Dendritic cell treated with granulocyte-macrophage colony-stimulating factor and Interleukin-4, amounts not matched to agents 40 ng/mL and 50 ng/mL, for 4 days (primary cell): ENCODE results near the gene SPATC1L.
"Not testable (repeated sequence)": the region's sequence is repeated elsewhere in the genome, so short reads cannot be mapped to it uniquely, and the experiment has no call there.

ENCODE experiments used
- H3K27ac Mint-ChIP-seq: one replicate; pipeline ENCODE4 v1.8.0; 2022; ENCODE audit warnings: mild to moderate bottlenecking, mixed read lengths
- H3K27me3 Mint-ChIP-seq: one replicate; pipeline ENCODE4 v1.8.0; 2022; ENCODE audit warnings: mild to moderate bottlenecking, mixed read lengths
- H3K36me3 Mint-ChIP-seq: one replicate; pipeline ENCODE4 v1.8.0; 2022; ENCODE audit warnings: low read depth, mixed read lengths
- H3K4me1 Mint-ChIP-seq: one replicate; pipeline ENCODE4 v1.8.0; 2022; ENCODE audit warnings: low read depth, mixed read lengths
- H3K4me3 Mint-ChIP-seq: one replicate; pipeline ENCODE4 v1.8.0; 2022; ENCODE audit warnings: mild to moderate bottlenecking, moderate library complexity, mixed read lengths
- H3K9me3 Mint-ChIP-seq: one replicate; pipeline ENCODE4 v1.8.0; 2022; ENCODE audit warnings: mixed read lengths
- intact Hi-C: fragments of 100-400 bp; cut with micrococcal nuclease; formaldehyde crosslinking; loops from one replicate; pipeline ENCODE4 v1.15.0; 2022

The SPATC1L gene

GRCh38 chr21:46172863-46173528, 11.3 kb downstream of the SPATC1L start:
- Mint-ChIP-seq H3K4me3 (no peak overlapping the region), H3K4me1 (no peaks in the 10 kb centered on the region), H3K27me3 (peaks cover 1% of the 10 kb centered on the region), H3K9me3 (peaks cover 21% of the 10 kb centered on the region), H3K36me3 (no peaks in the 10 kb centered on the region), H3K27ac (no peak overlapping the region)
- intact Hi-C loops, result no loop called here

GRCh38 chr21:46171996-46172862, 12.0 kb downstream of the SPATC1L start:
- intact Hi-C loops, result no loop called here
- Mint-ChIP-seq H3K27me3 (peaks cover 1% of the 10 kb centered on the region), H3K36me3 (no peaks in the 10 kb centered on the region), H3K9me3 (peaks cover 21% of the 10 kb centered on the region), H3K4me1 (no peaks in the 10 kb centered on the region), H3K27ac (no peak overlapping the region), H3K4me3 (no peak overlapping the region)

DNA sequence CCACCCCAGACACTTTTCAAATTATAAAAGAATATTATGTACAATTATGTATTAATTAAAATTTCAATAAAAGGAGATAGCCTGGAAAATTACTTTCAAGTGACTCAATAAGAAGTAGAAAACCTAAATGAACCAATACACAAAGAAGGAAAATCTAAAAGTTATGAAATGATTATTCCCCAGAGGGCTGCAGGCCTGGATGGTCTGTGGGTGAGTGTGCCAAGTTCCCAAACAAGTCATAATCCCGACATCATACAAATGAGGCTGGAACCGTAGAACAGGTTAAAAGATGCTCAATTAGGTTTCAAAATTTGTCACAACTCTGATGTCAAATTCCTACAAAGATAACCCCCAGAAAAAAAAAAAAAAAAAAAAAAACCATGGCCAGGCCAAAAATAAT, 12.7 kb downstream of the SPATC1L start:
- H3K4me1 Mint-ChIP-seq, result no peaks in the 10 kb centered on the region
- no peak overlapping the region for H3K4me3 Mint-ChIP-seq
- H3K9me3 Mint-ChIP-seq, result peaks cover 20% of the 10 kb centered on the region
- intact Hi-C loops, result no loop called here
- H3K27me3 Mint-ChIP-seq, result peaks cover 1% of the 10 kb centered on the region
- H3K36me3 Mint-ChIP-seq, result no peaks in the 10 kb centered on the region
- no peak overlapping the region for H3K27ac Mint-ChIP-seq

GRCh38 chr21:46170436-46171193, 13.6 kb downstream of the SPATC1L start:
- H3K36me3 Mint-ChIP-seq, H3K27me3 Mint-ChIP-seq, intact Hi-C loops, H3K27ac Mint-ChIP-seq, H3K4me1 Mint-ChIP-seq, H3K4me3 Mint-ChIP-seq: not testable (repeated sequence)
- H3K9me3 Mint-ChIP-seq, result peaks cover 16% of the 10 kb centered on the region

DNA sequence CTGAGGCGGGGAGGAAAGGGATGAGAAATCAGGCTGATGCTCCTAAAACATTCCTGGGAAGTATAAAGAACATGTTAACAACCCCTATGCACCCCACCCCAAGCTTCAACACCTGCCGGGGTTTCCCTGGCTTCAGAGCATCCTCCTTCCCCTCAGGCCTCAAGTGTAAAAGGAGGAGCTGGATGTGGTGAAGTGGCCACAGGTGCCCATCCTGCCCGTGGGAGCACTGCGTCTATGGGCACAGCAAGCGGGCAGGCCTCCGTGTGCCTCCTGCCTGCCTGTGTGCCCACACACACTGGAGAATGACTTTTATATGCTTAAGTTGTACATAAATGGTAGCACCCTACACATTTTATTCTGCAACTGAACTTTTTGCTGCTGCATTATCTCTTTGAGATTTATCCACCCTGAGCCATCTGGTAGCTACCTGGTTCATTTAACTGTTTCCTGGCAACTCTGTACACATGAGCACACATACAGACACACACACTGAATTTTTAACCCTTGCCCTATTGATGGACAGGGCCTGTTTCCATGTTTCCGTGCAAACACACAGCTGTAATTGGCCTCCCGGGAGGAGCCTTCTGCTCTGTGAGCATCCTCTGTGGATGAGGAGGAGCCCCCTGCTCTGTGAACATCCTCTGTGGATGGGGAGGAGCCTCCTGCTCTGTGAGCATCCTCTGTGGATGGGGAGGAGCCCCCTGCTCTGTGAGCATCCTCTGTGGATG, 15.4 kb downstream of the SPATC1L start:
- H3K36me3 Mint-ChIP-seq, result no peaks in the 10 kb centered on the region
- H3K9me3 Mint-ChIP-seq, result peaks cover 3% of the 10 kb centered on the region
- H3K27ac Mint-ChIP-seq, result no peak overlapping the region
- intact Hi-C loops, result no loop called here
- no peaks in the 10 kb centered on the region for H3K27me3 Mint-ChIP-seq
- H3K4me1 Mint-ChIP-seq, result no peaks in the 10 kb centered on the region
- H3K4me3 Mint-ChIP-seq, result no peak overlapping the region

- intact Hi-C loops, result no loop called here
- H3K4me3 Mint-ChIP-seq, result no peak overlapping the region
- H3K9me3 Mint-ChIP-seq, result no peaks in the 10 kb centered on the region
- H3K27me3 Mint-ChIP-seq, result no peaks in the 10 kb centered on the region
- no peak overlapping the region for H3K27ac Mint-ChIP-seq
- H3K4me1 Mint-ChIP-seq, result no peaks in the 10 kb centered on the region
- no peaks in the 10 kb centered on the region for H3K36me3 Mint-ChIP-seq
These were observed 16.0 kb downstream of the SPATC1L start for GRCh38 chr21:46168238-46168637.

- no peaks in the 10 kb centered on the region for H3K4me1 Mint-ChIP-seq
- H3K9me3 Mint-ChIP-seq, result no peaks in the 10 kb centered on the region
- peaks cover 5% of the 10 kb centered on the region for H3K36me3 Mint-ChIP-seq
- H3K27me3 Mint-ChIP-seq, result no peaks in the 10 kb centered on the region
- intact Hi-C loops, result no loop called here
- H3K27ac Mint-ChIP-seq, result no peak overlapping the region
- no peak overlapping the region for H3K4me3 Mint-ChIP-seq
These were observed 19.2 kb downstream of the SPATC1L start for GRCh38 chr21:46165098-46165497.

GRCh38 chr21:46163380-46163779, 20.9 kb downstream of the SPATC1L start:
- Mint-ChIP-seq H3K27ac (no peak overlapping the region), H3K4me1 (no peaks in the 10 kb centered on the region), H3K4me3 (no peak overlapping the region), H3K27me3 (no peaks in the 10 kb centered on the region), H3K36me3 (peaks cover 5% of the 10 kb centered on the region), H3K9me3 (no peaks in the 10 kb centered on the region)
- intact Hi-C loops, result no loop called here

DNA sequence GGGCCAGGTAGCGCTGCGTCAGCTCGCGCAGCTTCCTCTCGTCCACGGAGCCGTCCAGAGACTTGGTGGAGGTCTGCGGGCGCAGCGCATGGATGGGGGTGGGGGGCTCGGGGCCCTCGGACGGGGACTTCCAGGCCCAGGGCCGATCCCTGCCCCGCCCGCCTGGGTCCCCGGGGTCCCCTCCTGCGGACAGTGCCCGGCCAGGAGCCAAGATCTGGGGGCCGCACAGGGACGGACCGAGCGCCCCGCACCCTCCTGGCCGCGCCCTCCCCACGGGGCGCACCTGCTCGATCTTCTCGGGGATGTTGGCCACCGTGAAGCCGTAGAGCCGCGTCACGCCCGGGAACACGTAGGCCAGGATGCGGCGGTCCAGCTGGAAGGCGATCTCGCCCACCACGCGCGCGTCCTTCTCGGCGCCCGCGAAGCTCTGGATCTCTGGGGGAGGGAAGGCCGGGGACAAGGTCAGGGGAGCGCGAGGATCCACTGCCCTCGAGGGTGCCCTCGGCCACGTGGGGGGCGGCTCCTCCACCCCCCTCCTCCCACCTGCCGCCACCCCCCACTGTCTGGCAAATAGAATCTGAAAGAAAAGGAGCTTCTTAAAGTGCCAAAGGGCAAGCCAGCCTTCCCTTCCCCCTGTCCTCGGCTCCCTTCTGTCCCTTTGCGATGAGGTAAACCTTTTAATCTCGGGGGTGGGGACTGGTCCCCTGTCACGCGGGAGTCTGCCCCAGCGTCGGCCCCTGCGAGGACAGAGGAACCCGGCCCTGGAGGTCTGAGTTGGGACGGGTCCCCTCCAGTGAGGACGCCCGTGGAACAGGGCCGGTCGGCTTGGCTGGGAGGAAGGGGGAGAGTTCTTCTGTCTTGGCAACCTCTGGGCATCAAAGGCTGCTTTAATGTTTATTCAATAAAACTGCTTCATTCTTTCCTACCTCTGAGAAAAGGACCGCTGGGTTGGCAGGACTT, 22.3 kb downstream of the SPATC1L start:
- Mint-ChIP-seq H3K27me3 (no peaks in the 10 kb centered on the region), H3K4me3 (no peak overlapping the region), H3K36me3 (peaks cover 5% of the 10 kb centered on the region), H3K27ac (no peak overlapping the region), H3K9me3 (no peaks in the 10 kb centered on the region), H3K4me1 (no peaks in the 10 kb centered on the region)
- intact Hi-C loops, result no loop called here

DNA sequence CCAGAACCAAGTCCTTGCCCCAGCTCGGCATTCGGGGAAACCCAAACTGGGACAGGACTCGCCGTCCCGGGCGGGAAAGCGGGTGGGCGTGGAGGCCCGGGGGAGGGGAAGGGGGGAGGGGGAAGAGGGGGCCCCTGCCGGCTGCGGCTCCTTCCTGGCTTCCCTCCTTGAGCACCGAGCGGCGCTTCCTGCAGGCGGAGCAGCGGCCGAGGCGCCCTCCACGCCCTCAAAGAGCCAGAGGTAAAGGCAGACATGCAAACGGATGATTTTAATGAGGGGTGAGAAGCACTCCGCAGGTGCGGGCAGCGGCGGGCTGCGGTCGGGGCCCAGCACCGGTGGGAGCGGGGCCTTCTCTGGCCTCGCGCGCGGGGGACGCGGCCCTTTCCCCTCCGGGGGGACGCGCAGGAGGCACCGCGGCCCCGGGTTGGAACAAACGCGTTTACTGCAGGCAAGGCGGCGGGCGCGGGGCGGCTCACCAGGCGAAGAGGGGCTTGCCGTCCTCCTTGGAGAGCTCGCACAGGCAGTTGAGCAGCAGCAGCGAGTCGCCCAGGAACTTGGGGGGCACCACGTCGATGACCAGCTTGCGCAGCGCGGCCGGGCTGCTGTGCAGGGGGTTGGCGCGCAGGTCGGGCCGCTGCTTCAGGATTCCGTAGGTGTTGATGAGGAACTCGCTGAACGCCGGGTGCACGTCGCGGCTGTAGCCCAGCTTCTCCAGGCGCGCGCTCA, 23.2 kb downstream of the SPATC1L start:
- Mint-ChIP-seq H3K27me3 (no peaks in the 10 kb centered on the region), H3K36me3 (peaks cover 5% of the 10 kb centered on the region), H3K27ac (no peak overlapping the region), H3K4me1 (no peaks in the 10 kb centered on the region), H3K9me3 (no peaks in the 10 kb centered on the region), H3K4me3 (no peak overlapping the region)
- intact Hi-C loops, result no loop called here

- no peaks in the 10 kb centered on the region for H3K27me3 Mint-ChIP-seq
- H3K4me1 Mint-ChIP-seq, result no peaks in the 10 kb centered on the region
- H3K4me3 Mint-ChIP-seq, result no peak overlapping the region
- H3K27ac Mint-ChIP-seq, result no peak overlapping the region
- intact Hi-C loops, result no loop called here
- H3K9me3 Mint-ChIP-seq, result no peaks in the 10 kb centered on the region
- H3K36me3 Mint-ChIP-seq, result peaks cover 5% of the 10 kb centered on the region
These were observed 23.7 kb downstream of the SPATC1L start for GRCh38 chr21:46160657-46160906.

- intact Hi-C loops, result no loop called here
- peaks cover 5% of the 10 kb centered on the region for H3K36me3 Mint-ChIP-seq
- H3K27me3 Mint-ChIP-seq, result no peaks in the 10 kb centered on the region
- no peaks in the 10 kb centered on the region for H3K4me1 Mint-ChIP-seq
- H3K9me3 Mint-ChIP-seq, result no peaks in the 10 kb centered on the region
- no peak overlapping the region for H3K4me3 Mint-ChIP-seq
- H3K27ac Mint-ChIP-seq, result no peak overlapping the region
These were observed 24.2 kb downstream of the SPATC1L start for GRCh38 chr21:46159841-46160656.
